Psoas muscle (tissue), 8 donors: Measurements from ENCODE around the gene MRTFA. TPM values are rescaled to one million over a fixed set of nuclear protein-coding genes. Genes with fewer than 3 reads are reported as not detected.

Experiments
- ATAC-seq, 4 donors: fragments of 200-7000 bp; cut with Tn5 transposase; one replicate each; pipeline ENCODE4 v1.9.1; 2020; ENCODE audit warnings: moderate library complexity in 3 of 4, mild to moderate bottlenecking in 2 of 4
- DNase-seq, 2 donors: peaks; one replicate each; pipeline ENCODE4 v3.0.0-alpha.2; 2020
- H3K27ac ChIP-seq: fragments of 200-600 bp; one replicate; pipeline ENCODE4 v1.8.0; 2022
- H3K27me3 ChIP-seq, 3 donors: fragments of 200-600 bp in 1 of 3; one replicate each; pipeline versions ENCODE4 v1.6.1 to v1.8.0; 2013 to 2022; ENCODE audit warnings: low read length in 2 of 3, mild to moderate bottlenecking in 2 of 3, moderate library complexity in 1 of 3; ENCODE audit not compliant: insufficient read depth in 3 of 3
- H3K36me3 ChIP-seq, 2 donors: fragments of 200-600 bp in 1 of 2; one replicate each; pipeline versions ENCODE4 v1.6.1 to v1.8.0; 2013 to 2022; ENCODE audit warnings: low read depth in 1 of 2, mild to moderate bottlenecking in 1 of 2, moderate library complexity in 1 of 2; ENCODE audit not compliant: insufficient read depth in 1 of 2
- H3K4me1 ChIP-seq: fragments of 200-600 bp; one replicate; pipeline ENCODE4 v1.8.0; 2022
- H3K4me3 ChIP-seq: fragments of 200-600 bp; one replicate; pipeline ENCODE4 v1.8.0; 2022; ENCODE audit warnings: mild to moderate bottlenecking
- H3K9me3 ChIP-seq: fragments of 200-600 bp; one replicate; pipeline ENCODE4 v1.8.0; 2022
- WGBS, 3 donors: extraction: QIAGEN DNeasy Blood & Tissue Kit; methylation state at CpG; one replicate each; pipeline versions ENCODE4 v1.1.6 to v1.1.7; 2013; 5-methylcytosine and 5-hydroxymethylcytosine counted together
- intact Hi-C, 2 donors: fragments of 100-400 bp; cut with DNase I; formaldehyde crosslinking; loops; one replicate each; pipeline versions ENCODE4 v1.11.0 to v1.14.2; 2022
- polyA plus RNA-seq, 3 donors: library from polyadenylated mRNA; stranded (reverse); fragments of 200-250 nt; gene quantifications; one replicate each; pipeline ENCODE4 v1.2.3, GENCODE V29; 2013
- total RNA-seq, 4 donors: library from RNA; stranded (reverse); fragmentation: NEBNext Ultra II Directional in 2 of 4; extraction: Animal tissue kit (Norgen Biotek cat#: 25700) in 2 of 4; gene quantifications; one replicate each; pipeline versions ENCODE4 v1.2.1 to v1.2.4, GENCODE V29; 2021 to 2023
- TF ChIP-seq, protein P1 (sequence below): fragments of 200-600 bp; IDR thresholded peaks from one replicate; pipeline ENCODE4 v1.8.0; 2022; ENCODE audit warnings: antibody characterized with exemption
- donor health status: healthy with polysubstance abuse.
- donor health status: DM: no; HTN: no; CAD: no; lungs with moderate emphysema.
- donor health status: Bipolar disorder and iron deficiency.
- donor health status: healthy.
- donor health status: DM: yes; HTN: yes; CAD: no.
- donor health status: DM: no; HTN: no; CAD: no.
- donor health status: DM: no; HTN: no; CAD: no.
- donor health status: DM: yes; HTN: yes; CAD: no.

The MRTFA gene
- total and polyA plus RNA-seq, 7 donors, result 10.1 to 24.0 (median 15.7) TPM

DNA sequence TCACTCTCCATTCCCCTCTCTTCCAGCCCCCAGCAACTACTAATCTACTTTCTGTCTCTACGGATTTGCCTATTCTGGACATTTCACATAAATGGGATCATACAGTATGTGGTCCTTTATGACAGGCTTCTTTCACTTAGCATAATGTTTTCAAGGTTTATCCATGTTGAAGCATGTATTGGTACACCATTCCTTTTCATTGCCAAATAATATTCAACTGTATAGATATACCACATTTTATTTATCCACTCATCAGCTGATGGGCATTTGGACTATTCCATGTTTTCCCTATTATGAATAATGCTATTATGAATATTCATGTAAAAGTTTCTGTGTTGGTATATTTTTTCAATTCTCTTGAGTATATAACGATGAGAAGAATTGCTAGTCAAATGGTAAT, 54.5 kb downstream of the MRTFA start:
- H3K27me3 ChIP-seq, result no peaks in the 10 kb centered on the region
- no peak overlapping the region for H3K4me3 ChIP-seq
- no peak overlapping the region for H3K27ac ChIP-seq
- no peaks in the 10 kb centered on the region for H3K4me1 ChIP-seq
- H3K9me3 ChIP-seq, result no peaks in the 10 kb centered on the region
- H3K36me3 ChIP-seq, result no peaks in the 10 kb centered on the region
- intact Hi-C loops, result no loop called here
- TF ChIP-seq, protein P1, sequence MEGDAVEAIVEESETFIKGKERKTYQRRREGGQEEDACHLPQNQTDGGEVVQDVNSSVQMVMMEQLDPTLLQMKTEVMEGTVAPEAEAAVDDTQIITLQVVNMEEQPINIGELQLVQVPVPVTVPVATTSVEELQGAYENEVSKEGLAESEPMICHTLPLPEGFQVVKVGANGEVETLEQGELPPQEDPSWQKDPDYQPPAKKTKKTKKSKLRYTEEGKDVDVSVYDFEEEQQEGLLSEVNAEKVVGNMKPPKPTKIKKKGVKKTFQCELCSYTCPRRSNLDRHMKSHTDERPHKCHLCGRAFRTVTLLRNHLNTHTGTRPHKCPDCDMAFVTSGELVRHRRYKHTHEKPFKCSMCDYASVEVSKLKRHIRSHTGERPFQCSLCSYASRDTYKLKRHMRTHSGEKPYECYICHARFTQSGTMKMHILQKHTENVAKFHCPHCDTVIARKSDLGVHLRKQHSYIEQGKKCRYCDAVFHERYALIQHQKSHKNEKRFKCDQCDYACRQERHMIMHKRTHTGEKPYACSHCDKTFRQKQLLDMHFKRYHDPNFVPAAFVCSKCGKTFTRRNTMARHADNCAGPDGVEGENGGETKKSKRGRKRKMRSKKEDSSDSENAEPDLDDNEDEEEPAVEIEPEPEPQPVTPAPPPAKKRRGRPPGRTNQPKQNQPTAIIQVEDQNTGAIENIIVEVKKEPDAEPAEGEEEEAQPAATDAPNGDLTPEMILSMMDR, result no peak
- ATAC-seq, result no peak
- no peak for DNase-seq
- WGBS, 3 donors, result 95 to 98% (median 98%) methylated on average over 2 of the region's 2 CpGs

DNA sequence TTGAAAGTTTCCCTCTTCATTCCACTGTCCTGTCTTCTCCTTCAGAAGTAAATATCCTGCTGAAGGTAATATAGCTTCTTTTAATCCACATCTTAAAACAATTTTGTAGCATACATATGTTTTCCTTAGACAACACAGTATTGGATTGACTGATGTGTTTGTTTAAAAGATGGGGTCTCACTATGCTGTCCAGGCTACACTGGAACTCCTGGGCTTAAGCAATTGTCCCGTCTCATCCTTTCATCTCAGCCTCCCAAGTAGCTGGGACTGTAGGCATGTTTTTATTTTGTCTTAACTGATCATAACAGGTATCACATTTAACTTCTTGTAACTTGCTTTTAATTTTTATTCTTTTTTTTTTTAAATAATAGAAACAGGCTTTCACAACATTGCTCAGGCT, 55.9 kb downstream of the MRTFA start:
- TF ChIP-seq, protein P1, result no peak
- WGBS, 3 donors, result 96 to 100% (median 98%) methylated on average over 1 of the region's 1 CpG
- ATAC-seq, result no peak
- Histone ChIP-seq H3K4me3 (no peak overlapping the region), H3K27me3 (no peaks in the 10 kb centered on the region), H3K4me1 (no peaks in the 10 kb centered on the region), H3K9me3 (no peaks in the 10 kb centered on the region), H3K36me3 (no peaks in the 10 kb centered on the region), H3K27ac (no peak overlapping the region)
- no peak for DNase-seq
- intact Hi-C loops, result no loop called here

DNA sequence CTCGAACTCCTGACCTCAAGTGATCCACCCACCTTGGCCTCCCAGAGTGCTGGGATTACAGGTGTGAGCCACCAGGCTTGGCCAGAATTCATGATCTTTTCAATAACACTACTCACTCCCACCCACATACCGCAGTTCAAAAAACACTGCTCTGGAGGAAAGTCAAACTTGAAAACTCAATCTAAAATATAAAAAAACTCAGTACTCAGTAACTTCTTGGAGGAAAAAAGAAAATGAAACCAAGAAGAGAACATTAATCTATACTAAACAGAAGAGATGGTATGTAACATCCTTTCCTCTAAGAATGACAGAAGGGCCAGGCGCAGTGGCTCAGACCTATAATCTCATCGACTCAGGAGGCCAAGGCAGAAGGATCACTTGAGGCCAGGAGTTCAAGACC, 58.3 kb downstream of the MRTFA start:
- Histone ChIP-seq H3K4me3 (no peak overlapping the region), H3K27me3 (no peaks in the 10 kb centered on the region), H3K36me3 (no peaks in the 10 kb centered on the region), H3K27ac (no peak overlapping the region), H3K9me3 (no peaks in the 10 kb centered on the region), H3K4me1 (no peaks in the 10 kb centered on the region)
- 96% methylated on average over 4 of the region's 4 CpGs for WGBS, 3 donors
- intact Hi-C loops, result no loop called here
- TF ChIP-seq, protein P1, result no peak
- no peak for DNase-seq
- no peak for ATAC-seq

DNA sequence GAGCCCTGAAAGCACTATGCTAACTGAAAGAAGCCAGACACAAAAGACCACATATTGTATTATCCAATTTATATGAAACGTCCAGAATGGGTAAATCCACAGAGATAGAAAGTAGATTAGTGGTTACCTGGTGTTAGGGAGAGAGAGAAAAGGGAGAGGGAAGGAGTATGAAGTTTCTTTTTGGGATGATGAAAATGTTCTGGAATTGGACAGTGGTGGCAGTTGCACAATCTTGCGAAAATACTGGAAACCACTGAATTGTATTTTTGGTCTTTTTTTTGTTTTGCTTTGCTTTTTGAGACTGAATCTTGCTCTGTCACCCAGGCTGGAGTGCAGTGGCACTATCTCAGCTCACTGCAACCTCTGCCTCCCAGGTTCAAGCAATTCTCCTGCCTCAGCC, 63.5 kb downstream of the MRTFA start:
- H3K27ac ChIP-seq, result no peak overlapping the region
- no peak overlapping the region for H3K4me3 ChIP-seq
- 67 to 72% (median 67%) methylated on average over 2 of the region's 2 CpGs for WGBS, 3 donors
- ATAC-seq, result peak in 1 of 4 donors; percentile 46
- H3K9me3 ChIP-seq, result peaks cover 3% of the 10 kb centered on the region
- peaks cover 4% of the 10 kb centered on the region for H3K4me1 ChIP-seq
- no peaks in the 10 kb centered on the region for H3K27me3 ChIP-seq
- intact Hi-C loops, result no loop called here
- no peaks in the 10 kb centered on the region for H3K36me3 ChIP-seq
- TF ChIP-seq, protein P1, result no peak
- no peak for DNase-seq

DNA sequence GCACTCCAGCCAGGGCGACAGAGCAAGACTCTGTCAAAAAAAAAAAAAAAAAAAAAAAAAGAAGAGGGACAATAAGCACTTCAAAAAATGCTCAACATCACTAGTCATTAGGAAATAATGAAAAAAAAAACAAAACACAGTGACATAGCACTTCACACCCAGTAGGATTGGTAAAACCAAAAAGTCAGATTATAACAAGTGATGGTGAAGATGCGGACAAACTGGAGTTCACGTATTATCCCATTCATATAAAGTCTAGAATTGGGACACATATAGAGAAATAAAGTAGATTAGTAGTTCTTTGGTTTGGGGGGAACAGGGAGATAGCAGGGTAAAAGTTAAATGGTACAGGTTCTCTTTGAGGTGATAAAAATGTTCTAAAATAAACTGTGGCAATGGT, 64.6 kb downstream of the MRTFA start:
- no peak overlapping the region for H3K4me3 ChIP-seq
- intact Hi-C loops, result no loop called here
- DNase-seq (no peak), ATAC-seq (no peak)
- 98 to 99% (median 99%) methylated on average over 3 of the region's 3 CpGs for WGBS, 3 donors
- peaks cover 3% of the 10 kb centered on the region for H3K9me3 ChIP-seq
- H3K27ac ChIP-seq, result no peak overlapping the region
- no peaks in the 10 kb centered on the region for H3K36me3 ChIP-seq
- peaks cover 12% of the 10 kb centered on the region for H3K4me1 ChIP-seq
- no peaks in the 10 kb centered on the region for H3K27me3 ChIP-seq
- TF ChIP-seq, protein P1, result no peak
